Measurements from ENCODE around the gene ME3. TPM values are rescaled to one million over a fixed set of nuclear protein-coding genes. Genes with fewer than 3 reads are reported as not detected.

The ME3 gene
- total RNA-seq, 1 donor from 2014 or later = 1.3 TPM

GRCh38 chr11:86718521-86718920 lies 46.1 kb upstream of the ME3 start:
- CTCF ChIA-PET = no interaction called here
- Mint-ChIP-seq H3K27ac (no peak overlapping the region), H3K9me3 (peaks cover 7% of the 10 kb centered on the region), H3K4me1 (no peaks in the 10 kb centered on the region), H3K36me3 (ENCODE audit: low read depth) (no peaks in the 10 kb centered on the region), H3K4me3 (no peak overlapping the region), H3K27me3 (peaks cover 5% of the 10 kb centered on the region)
- TF ChIP-seq, protein P1, sequence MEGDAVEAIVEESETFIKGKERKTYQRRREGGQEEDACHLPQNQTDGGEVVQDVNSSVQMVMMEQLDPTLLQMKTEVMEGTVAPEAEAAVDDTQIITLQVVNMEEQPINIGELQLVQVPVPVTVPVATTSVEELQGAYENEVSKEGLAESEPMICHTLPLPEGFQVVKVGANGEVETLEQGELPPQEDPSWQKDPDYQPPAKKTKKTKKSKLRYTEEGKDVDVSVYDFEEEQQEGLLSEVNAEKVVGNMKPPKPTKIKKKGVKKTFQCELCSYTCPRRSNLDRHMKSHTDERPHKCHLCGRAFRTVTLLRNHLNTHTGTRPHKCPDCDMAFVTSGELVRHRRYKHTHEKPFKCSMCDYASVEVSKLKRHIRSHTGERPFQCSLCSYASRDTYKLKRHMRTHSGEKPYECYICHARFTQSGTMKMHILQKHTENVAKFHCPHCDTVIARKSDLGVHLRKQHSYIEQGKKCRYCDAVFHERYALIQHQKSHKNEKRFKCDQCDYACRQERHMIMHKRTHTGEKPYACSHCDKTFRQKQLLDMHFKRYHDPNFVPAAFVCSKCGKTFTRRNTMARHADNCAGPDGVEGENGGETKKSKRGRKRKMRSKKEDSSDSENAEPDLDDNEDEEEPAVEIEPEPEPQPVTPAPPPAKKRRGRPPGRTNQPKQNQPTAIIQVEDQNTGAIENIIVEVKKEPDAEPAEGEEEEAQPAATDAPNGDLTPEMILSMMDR (IDR thresholded peaks at IDR 0.05) = no peak
- intact Hi-C loops (cut with micrococcal nuclease) = no loop called here
- DNase-seq (no peak), ATAC-seq (ENCODE audit: low read depth) (no peak)
- POLR2A ChIA-PET = no interaction called here

DNA sequence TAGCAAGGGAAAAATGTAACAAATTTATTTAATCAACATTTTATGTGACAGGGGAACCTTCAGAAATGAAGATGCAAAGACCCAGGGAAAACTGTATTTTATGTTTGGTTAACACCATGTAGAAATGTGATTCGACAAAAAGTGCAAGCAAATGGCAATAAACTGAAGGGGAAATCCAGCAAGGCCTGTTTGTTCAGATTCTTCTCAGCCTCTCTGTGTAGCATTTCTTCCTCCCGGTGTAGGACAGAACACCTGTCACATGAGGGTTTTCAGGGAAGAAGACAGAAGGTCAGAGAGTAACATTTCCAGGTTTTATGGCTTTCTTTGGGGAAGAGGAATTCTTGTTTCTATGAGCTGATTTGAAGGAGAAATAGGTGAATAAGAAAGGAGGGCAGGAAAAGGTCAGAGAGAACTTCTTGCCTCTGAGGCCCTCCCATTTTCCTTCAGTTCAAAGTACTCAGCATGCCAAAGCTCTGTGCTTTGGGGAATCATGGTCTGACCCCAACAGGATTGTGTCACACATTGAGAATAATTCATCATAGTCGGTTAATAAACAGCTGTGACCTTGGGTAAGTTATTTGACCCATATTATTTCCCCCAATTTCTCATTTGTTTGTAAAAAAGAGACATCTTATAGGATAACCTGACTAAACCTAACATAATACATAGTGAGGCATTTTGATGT lies 45.5 kb upstream of the ME3 start:
- TF ChIP-seq, protein P1 (IDR thresholded peaks at IDR 0.05) = no peak
- no peak for DNase-seq
- intact Hi-C loops (cut with micrococcal nuclease) = no loop called here
- Mint-ChIP-seq H3K36me3 (ENCODE audit: low read depth) (no peaks in the 10 kb centered on the region), H3K4me3 (no peak overlapping the region), H3K27me3 (peaks cover 5% of the 10 kb centered on the region), H3K9me3 (peaks cover 4% of the 10 kb centered on the region), H3K27ac (no peak overlapping the region), H3K4me1 (no peaks in the 10 kb centered on the region)
- ChIA-PET POLR2A (no interaction called here), CTCF (no interaction called here)
- no peak for ATAC-seq (ENCODE audit: low read depth)

GRCh38 chr11:86715611-86716010 lies 43.2 kb upstream of the ME3 start:
- H3K9me3 Mint-ChIP-seq = no peaks in the 10 kb centered on the region
- H3K27me3 Mint-ChIP-seq = peaks cover under 1% of the 10 kb centered on the region
- no peak for DNase-seq
- POLR2A ChIA-PET = no interaction called here
- no peaks in the 10 kb centered on the region for H3K36me3 Mint-ChIP-seq (ENCODE audit: low read depth)
- intact Hi-C loops (cut with micrococcal nuclease) = no loop called here
- no peak overlapping the region for H3K27ac Mint-ChIP-seq
- no peak for ATAC-seq (ENCODE audit: low read depth)
- TF ChIP-seq, protein P1 (IDR thresholded peaks at IDR 0.05) = no peak
- no peak overlapping the region for H3K4me3 Mint-ChIP-seq
- CTCF ChIA-PET = no interaction called here
- no peaks in the 10 kb centered on the region for H3K4me1 Mint-ChIP-seq

GRCh38 chr11:86713552-86713951 lies 41.1 kb upstream of the ME3 start:
- H3K9me3 Mint-ChIP-seq = peaks cover 5% of the 10 kb centered on the region
- POLR2A ChIA-PET = no interaction called here

DNA sequence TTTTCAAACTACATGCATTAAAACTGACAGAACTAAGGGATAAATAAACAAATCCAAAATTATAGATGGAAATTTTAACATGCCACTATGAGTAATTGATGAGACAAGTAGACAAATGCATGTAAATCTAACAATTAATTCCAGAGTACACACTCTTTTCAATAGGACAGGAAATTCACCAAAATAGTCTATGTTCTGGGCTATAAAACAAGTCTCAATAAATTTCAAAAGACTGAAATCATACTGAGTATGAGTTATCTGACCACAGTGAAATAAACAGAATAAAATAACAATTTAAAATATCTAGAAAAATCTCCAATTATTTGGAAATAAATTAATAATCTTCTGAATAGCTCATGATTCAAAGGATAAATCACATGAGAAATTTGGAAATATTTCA lies 38.5 kb upstream of the ME3 start:
- Mint-ChIP-seq H3K27me3 (no peaks in the 10 kb centered on the region), H3K4me3 (no peak overlapping the region), H3K27ac (no peak overlapping the region), H3K36me3 (ENCODE audit: low read depth) (no peaks in the 10 kb centered on the region), H3K9me3 (peaks cover 5% of the 10 kb centered on the region), H3K4me1 (no peaks in the 10 kb centered on the region)
- DNase-seq (no peak), ATAC-seq (ENCODE audit: low read depth) (no peak)
- TF ChIP-seq, protein P1 (IDR thresholded peaks at IDR 0.05) = no peak
- ChIA-PET POLR2A (no interaction called here), CTCF (no interaction called here)
- intact Hi-C loops (cut with micrococcal nuclease) = no loop called here

More at GRCh38 chr11:86713552-86713951, 41.1 kb upstream of the ME3 start:
- Mint-ChIP-seq H3K4me3 (no peak overlapping the region), H3K27me3 (no peaks in the 10 kb centered on the region), H3K36me3 (ENCODE audit: low read depth) (no peaks in the 10 kb centered on the region), H3K27ac (no peak overlapping the region), H3K4me1 (no peaks in the 10 kb centered on the region)
- CTCF ChIA-PET = no interaction called here
- no peak for ATAC-seq (ENCODE audit: low read depth)
- DNase-seq = no peak
- TF ChIP-seq, protein P1 (IDR thresholded peaks at IDR 0.05) = no peak
- intact Hi-C loops (cut with micrococcal nuclease) = no loop called here

All from activated B cell treated with CpG ODN at 0.5 μM for 24 hours (primary cell).